Upper lobe of right lung (tissue), 1 donor: ENCODE measurements around the gene TAF4. TPM values are rescaled to one million over a fixed set of nuclear protein-coding genes. Genes with fewer than 3 reads are reported as not detected.
A peak's percentile ranks its signal among the peaks of the same experiment; 100 is the strongest.

Source experiments
- ATAC-seq: fragments of 200-7000 bp; cut with Tn5 transposase; one replicate; pipeline ENCODE4 v1.9.1; 2020; ENCODE audit warnings: mild to moderate bottlenecking, moderate library complexity
- DNase-seq: peaks from one replicate; pipeline ENCODE4 v3.0.0-alpha.2; 2020
- H3K27ac ChIP-seq: fragments of 200-600 bp; one replicate; pipeline ENCODE4 v1.8.0; 2022
- H3K27me3 ChIP-seq: fragments of 200-600 bp; one replicate; pipeline ENCODE4 v1.8.0; 2022; ENCODE audit warnings: mild to moderate bottlenecking
- H3K36me3 ChIP-seq: fragments of 200-600 bp; one replicate; pipeline ENCODE4 v1.8.0; 2022
- H3K4me1 ChIP-seq: fragments of 200-600 bp; one replicate; pipeline ENCODE4 v1.8.0; 2022
- H3K4me3 ChIP-seq: fragments of 200-600 bp; one replicate; pipeline ENCODE4 v1.8.0; 2022; ENCODE audit warnings: mild to moderate bottlenecking
- H3K9me3 ChIP-seq: fragments of 200-600 bp; one replicate; pipeline ENCODE4 v1.8.0; 2022
- intact Hi-C: fragments of 100-400 bp; cut with DNase I; formaldehyde crosslinking; loops from one replicate; pipeline ENCODE4 v1.11.0; 2022
- total RNA-seq: library from RNA; stranded (reverse); fragmentation: NEBNext Ultra II Directional; extraction: Animal tissue kit (Norgen Biotek cat#: 25700); gene quantifications from one replicate; pipeline ENCODE4 v1.2.1, GENCODE V29; 2021
- TF ChIP-seq, protein P1 (sequence below): fragments of 200-600 bp; IDR thresholded peaks from one replicate; pipeline ENCODE4 v1.8.0; 2022; ENCODE audit warnings: antibody characterized with exemption
- donor health status: DM: no; HTN: yes; CAD: no; lungs with severe emphysema.

TAF4 gene
- total RNA-seq, 1 donor from 2014 or later, result 19.6 TPM

DNA sequence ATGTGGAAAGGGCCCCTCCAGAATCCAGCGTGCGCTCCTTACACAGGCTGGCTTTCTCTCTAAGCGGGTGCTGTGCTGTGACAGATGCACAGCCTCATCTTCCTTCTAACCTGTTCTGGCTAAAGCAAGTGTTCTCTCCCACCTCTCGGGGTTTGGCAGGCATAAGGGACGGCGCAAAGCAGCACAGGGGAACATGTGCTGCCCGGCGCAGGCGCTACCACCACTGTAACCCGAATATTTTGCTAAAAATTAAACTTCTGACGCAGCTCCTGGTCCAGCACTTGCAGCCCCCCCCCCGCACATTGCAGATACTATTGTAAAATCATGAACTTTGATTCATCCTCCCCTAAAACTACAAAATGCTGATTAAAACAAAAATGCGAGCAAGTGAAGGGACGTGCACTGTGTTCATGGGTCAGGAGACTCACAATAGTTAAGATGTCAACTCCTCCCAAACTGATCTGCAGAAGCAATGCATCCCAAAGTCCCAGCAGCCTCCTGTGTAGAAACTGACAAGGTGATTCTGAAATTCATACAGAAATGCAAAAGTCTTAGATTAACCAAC lies 43.0 kb downstream of the TAF4 start:
- no peak overlapping the region for H3K27ac ChIP-seq
- H3K4me1 ChIP-seq, result peaks cover 22% of the 10 kb centered on the region
- intact Hi-C loops, result loop anchor here (10.0 kb wide), 1 partner anchor 112 kb away; no protein-coding TSS in a partner anchor
- H3K9me3 ChIP-seq, result no peaks in the 10 kb centered on the region
- no peaks in the 10 kb centered on the region for H3K36me3 ChIP-seq
- ATAC-seq (no peak), DNase-seq (no peak)
- H3K4me3 ChIP-seq, result no peak overlapping the region
- H3K27me3 ChIP-seq, result no peaks in the 10 kb centered on the region
- TF ChIP-seq, protein P1, sequence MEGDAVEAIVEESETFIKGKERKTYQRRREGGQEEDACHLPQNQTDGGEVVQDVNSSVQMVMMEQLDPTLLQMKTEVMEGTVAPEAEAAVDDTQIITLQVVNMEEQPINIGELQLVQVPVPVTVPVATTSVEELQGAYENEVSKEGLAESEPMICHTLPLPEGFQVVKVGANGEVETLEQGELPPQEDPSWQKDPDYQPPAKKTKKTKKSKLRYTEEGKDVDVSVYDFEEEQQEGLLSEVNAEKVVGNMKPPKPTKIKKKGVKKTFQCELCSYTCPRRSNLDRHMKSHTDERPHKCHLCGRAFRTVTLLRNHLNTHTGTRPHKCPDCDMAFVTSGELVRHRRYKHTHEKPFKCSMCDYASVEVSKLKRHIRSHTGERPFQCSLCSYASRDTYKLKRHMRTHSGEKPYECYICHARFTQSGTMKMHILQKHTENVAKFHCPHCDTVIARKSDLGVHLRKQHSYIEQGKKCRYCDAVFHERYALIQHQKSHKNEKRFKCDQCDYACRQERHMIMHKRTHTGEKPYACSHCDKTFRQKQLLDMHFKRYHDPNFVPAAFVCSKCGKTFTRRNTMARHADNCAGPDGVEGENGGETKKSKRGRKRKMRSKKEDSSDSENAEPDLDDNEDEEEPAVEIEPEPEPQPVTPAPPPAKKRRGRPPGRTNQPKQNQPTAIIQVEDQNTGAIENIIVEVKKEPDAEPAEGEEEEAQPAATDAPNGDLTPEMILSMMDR, result no peak

DNA sequence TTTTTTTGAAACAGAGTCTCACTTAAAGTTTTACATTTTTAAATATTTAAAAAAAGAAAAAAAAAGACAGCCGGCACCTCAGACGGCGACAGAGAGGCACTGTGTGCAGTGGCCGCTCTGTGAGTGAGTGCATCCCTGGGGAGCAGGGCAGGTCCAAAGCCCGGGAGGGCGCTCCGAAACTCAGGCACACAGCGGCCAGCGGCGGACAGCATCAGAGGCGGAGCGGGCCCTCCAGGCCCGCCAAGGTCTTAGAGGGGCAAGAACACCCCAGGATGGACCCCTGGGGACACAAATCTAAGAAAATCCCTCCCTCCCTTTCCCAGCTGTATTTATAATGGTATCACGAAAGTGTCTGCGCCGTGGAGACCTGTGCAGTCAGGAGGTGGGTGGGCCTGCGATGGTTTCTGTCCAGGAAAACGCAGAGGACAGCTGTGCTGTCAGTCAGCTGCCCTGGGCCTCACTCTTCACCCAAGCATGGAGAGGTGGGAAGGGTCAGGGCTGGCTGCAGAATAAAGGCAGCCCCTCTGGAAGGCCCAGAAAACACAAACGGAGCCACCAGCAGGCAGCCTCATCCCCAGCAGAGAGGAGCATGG lies 43.8 kb downstream of the TAF4 start:
- no peaks in the 10 kb centered on the region for H3K36me3 ChIP-seq
- H3K4me3 ChIP-seq, result no peak overlapping the region
- intact Hi-C loops, result loop anchor here (10.0 kb wide), 1 partner anchor 113 kb away; no protein-coding TSS in a partner anchor
- H3K27ac ChIP-seq, result no peak overlapping the region
- no peaks in the 10 kb centered on the region for H3K27me3 ChIP-seq
- no peaks in the 10 kb centered on the region for H3K9me3 ChIP-seq
- TF ChIP-seq, protein P1, result no peak
- DNase-seq (no peak), ATAC-seq (no peak)
- H3K4me1 ChIP-seq, result peaks cover 22% of the 10 kb centered on the region

DNA sequence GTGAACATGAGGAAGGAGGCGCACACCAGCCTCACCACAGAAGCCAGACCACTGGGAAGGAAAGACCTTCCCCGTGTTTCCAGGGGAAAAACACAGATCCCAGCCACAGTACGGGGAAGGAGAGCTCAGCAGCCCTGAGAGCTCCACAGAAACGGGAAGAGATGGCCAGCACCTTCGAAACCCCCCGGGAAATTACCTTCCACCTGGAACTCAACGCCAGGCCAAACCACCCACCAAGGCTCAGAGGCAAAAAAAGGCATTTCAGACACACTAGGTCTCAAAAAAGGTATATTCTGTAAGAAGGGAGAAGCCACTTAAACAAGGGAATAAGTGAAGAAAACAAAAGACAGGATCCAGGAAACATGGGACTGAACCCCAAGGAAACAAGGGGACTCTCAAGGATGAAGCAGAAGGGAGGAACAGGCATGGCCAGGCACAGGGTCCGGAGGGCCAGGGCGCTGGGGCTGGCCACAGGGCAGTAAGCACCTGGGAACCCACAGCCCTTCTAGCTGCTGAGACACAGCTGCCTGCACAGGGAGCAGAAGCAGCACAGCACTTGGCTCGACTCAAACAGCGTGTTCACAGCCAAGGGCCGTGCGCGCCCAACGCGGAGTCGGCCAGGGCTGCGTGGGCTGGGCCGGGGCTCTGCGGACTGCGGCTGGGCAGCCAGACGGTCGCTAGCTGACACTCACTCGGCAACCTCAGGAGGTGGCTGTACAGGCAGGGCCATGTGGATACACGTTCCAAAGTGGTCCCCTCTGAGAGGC lies 44.6 kb downstream of the TAF4 start:
- Histone ChIP-seq H3K27ac (no peak overlapping the region), H3K9me3 (no peaks in the 10 kb centered on the region), H3K4me1 (peaks cover 17% of the 10 kb centered on the region), H3K36me3 (no peaks in the 10 kb centered on the region), H3K4me3 (no peak overlapping the region), H3K27me3 (no peaks in the 10 kb centered on the region)
- ATAC-seq (peak; percentile 48), DNase-seq (no peak)
- intact Hi-C loops, result loop anchor here (10.0 kb wide), 1 partner anchor 114 kb away; no protein-coding TSS in a partner anchor
- TF ChIP-seq, protein P1, result no peak

DNA sequence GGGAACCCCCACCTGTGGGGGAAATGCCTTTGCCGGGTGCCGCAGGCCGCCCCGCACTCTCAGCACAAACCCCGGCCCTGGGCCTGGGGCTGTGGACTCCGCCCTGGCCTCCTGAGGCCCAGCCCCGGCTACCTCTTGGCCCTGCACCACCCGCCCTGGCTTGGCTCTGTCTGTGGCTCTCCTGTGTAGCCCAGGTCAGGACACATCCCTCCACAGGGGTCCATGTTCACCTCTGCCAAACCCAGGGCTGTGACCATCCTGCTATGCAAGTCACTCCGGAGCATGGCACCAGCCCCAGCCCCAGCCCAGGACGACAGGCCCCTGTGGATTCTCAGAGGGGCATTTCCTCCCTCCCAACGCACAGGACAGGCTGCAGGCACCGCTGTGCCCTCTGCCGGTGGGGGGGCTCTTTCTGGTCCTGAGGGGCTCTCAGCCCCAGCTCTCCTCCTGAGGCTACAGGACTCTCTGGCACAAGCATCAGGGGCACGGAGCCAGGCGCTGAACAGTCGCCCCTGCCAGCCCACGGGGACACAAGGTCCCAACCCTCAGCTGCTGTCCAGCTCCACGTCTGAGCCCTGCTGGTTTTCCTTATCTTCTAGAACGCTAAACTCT lies 45.7 kb downstream of the TAF4 start:
- H3K4me1 ChIP-seq, result peaks cover 5% of the 10 kb centered on the region
- H3K4me3 ChIP-seq, result no peak overlapping the region
- H3K9me3 ChIP-seq, result no peaks in the 10 kb centered on the region
- H3K27ac ChIP-seq, result no peak overlapping the region
- H3K36me3 ChIP-seq, result no peaks in the 10 kb centered on the region
- peak; percentile 8 for ATAC-seq
- no peak for DNase-seq
- no peaks in the 10 kb centered on the region for H3K27me3 ChIP-seq
- TF ChIP-seq, protein P1, result no peak
- intact Hi-C loops, result loop anchor here (10.0 kb wide), 1 partner anchor 115 kb away; no protein-coding TSS in a partner anchor

DNA sequence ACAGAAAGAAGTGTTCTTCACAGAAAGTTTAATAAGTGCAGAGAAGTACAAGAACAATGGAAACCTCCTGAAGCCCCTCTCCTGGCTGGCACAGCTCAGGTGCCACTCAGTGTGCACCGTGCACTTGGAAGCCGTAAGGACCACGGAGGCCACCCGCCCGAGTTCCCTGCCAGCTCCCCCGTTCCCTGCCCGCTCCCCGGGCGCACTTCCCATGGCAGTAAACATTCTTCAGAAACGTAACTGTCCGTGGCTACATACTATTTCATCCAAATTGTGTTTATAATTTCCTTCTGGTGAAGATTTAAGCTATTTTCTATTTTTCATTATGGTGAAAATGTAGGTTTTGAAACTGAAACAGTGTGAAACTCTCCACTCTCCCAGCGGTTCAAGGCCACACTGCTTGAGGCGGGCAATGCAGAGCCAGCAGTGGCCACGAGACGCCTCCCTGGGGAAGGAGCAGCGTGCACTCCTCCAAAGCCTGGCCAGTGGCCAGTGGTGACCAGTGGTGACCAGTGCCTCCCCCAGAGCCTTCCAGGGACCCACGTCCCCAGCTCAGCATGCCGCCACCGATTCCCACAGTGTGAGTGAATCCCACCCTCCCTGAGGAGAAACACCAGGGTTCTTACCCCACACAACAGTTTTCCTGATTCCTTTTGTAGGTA lies 46.4 kb downstream of the TAF4 start:
- no peaks in the 10 kb centered on the region for H3K36me3 ChIP-seq
- peaks cover 4% of the 10 kb centered on the region for H3K4me1 ChIP-seq
- no peak overlapping the region for H3K4me3 ChIP-seq
- no peak for ATAC-seq
- no peaks in the 10 kb centered on the region for H3K9me3 ChIP-seq
- TF ChIP-seq, protein P1, result no peak
- no peaks in the 10 kb centered on the region for H3K27me3 ChIP-seq
- DNase-seq, result no peak
- no peak overlapping the region for H3K27ac ChIP-seq
- intact Hi-C loops, result no loop called here
